Panc1 (cell line): ENCODE results near the gene FZD2. TPM values are rescaled to one million over a fixed set of nuclear protein-coding genes. Genes with fewer than 3 reads are reported as not detected.

ENCODE experiments used
- ATAC-seq: fragments of 200-7000 bp; cut with Tn5 transposase; 2 replicates; pipeline ENCODE4 v1.9.1; 2020; ENCODE audit warnings: mild to moderate bottlenecking, moderate library complexity
- BruUV-seq: library from RNA; stranded (reverse); fragments of 400-500 nt; replicated peaks from 2 replicates; lab custom pipeline; 2021; lab: Mats Ljungman, UMichigan
- CTCF ChIA-PET: fragments of 300-600 bp; sonication (Branson Sonifier 250); formaldehyde crosslinking; loops from one replicate; lab custom pipeline; 2022; ENCODE audit warnings: antibody characterized with exemption; lab: Charles Lee
- POLR2A ChIA-PET: fragments of 300-600 bp; sonication (Branson Sonifier 250); formaldehyde crosslinking; loops from one replicate; lab custom pipeline; 2022; ENCODE audit warnings: antibody characterized with exemption; lab: Charles Lee
- DNase-seq: peaks from one replicate; pipeline ENCODE4 v3.0.0-alpha.2; 2010; ENCODE audit warnings: low read depth, low spot score
- H3K27ac ChIP-seq: 2 replicates; pipeline ENCODE4 v1.5.1; 2011; ENCODE audit warnings: mild to moderate bottlenecking, low read length, inconsistent platforms
- H3K27me3 ChIP-seq: fragments of 200-500 bp; sonication (Bioruptor generic); 2 replicates; pipeline ENCODE4 v1.6.0; 2014; ENCODE audit warnings: low read length, inconsistent platforms; ENCODE audit not compliant: control insufficient read depth, insufficient read depth
- H3K36me3 ChIP-seq: fragments of 200-500 bp; sonication (Bioruptor generic); 2 replicates; pipeline ENCODE4 v1.5.1; 2014; ENCODE audit warnings: inconsistent platforms, mild to moderate bottlenecking, low read length, moderate library complexity; ENCODE audit not compliant: control insufficient read depth, insufficient read depth
- H3K4me1 ChIP-seq: 2 replicates; pipeline ENCODE4 v1.5.1; 2011; ENCODE audit warnings: inconsistent platforms, mild to moderate bottlenecking, low read length, moderate library complexity; ENCODE audit not compliant: control insufficient read depth, insufficient read depth
- H3K4me3 ChIP-seq, 2 experiments: 2 replicates each; pipeline ENCODE4 v1.5.1; 2011 to 2012; ENCODE audit warnings: low read depth in 2 of 2, low read length in 2 of 2, mild to moderate bottlenecking in 2 of 2, inconsistent platforms in 1 of 2, moderate library complexity in 1 of 2
- H3K9me3 ChIP-seq: fragments of 200-500 bp; sonication (Bioruptor generic); 2 replicates; pipeline ENCODE4 v1.5.1; 2014; ENCODE audit warnings: low read depth, mild to moderate bottlenecking, inconsistent platforms, low read length, moderate library complexity; ENCODE audit not compliant: control insufficient read depth, insufficient read depth
- POLR2AphosphoS5 ChIP-seq: IDR thresholded peaks from 2 replicates; pipeline ENCODE4 v1.6.1; 2012; ENCODE audit warnings: mild to moderate bottlenecking, low read depth, low read length, moderate library complexity
- SIN3A ChIP-seq: IDR thresholded peaks from 2 replicates; pipeline ENCODE4 v1.6.1; 2012; ENCODE audit warnings: low read depth, mild to moderate bottlenecking, low read length, moderate library complexity, borderline replicate concordance; ENCODE audit not compliant: insufficient read depth
- TCF7L2 ChIP-seq: IDR thresholded peaks from 2 replicates; pipeline ENCODE4 v1.6.1; 2011; ENCODE audit warnings: mild to moderate bottlenecking, low read depth, low read length, inconsistent platforms
- in situ Hi-C: cut with HindIII; loops from 2 replicates; pipeline ENCODE4 v1.10.0; 2016; ENCODE audit warnings: low sequenced_read_pairs, low pct_unique_long_range_greater_than_20kb
- intact Hi-C: fragments of 100-400 bp; cut with micrococcal nuclease; formaldehyde crosslinking; loops from one replicate; pipeline ENCODE4 v1.10.0; 2022; ENCODE audit not compliant: unreplicated experiment
- total RNA-seq: library from RNA; stranded (reverse); gene quantifications from one replicate; pipeline ENCODE4 v1.2.1, GENCODE V29; 2021; ENCODE audit not compliant: unreplicated experiment
- TF ChIP-seq, protein P1 (sequence below), 2 experiments: IDR thresholded peaks; 2 replicates each; pipeline ENCODE4 v1.6.1; 2011 to 2012; ENCODE audit warnings: low read depth in 2 of 2, control low read depth in 1 of 2, low read length in 1 of 2, mild to moderate bottlenecking in 1 of 2, moderate library complexity in 1 of 2; ENCODE audit not compliant: insufficient read depth in 1 of 2
- TF ChIP-seq, protein P2 (sequence below): fragments of 450-650 bp; IDR thresholded peaks from 2 replicates; pipeline ENCODE4 v1.5.1; 2017; ENCODE audit warnings: mild to moderate bottlenecking

FZD2 gene
- total RNA-seq, 1 experiment from 2014 or later, result 35.4 TPM

DNA sequence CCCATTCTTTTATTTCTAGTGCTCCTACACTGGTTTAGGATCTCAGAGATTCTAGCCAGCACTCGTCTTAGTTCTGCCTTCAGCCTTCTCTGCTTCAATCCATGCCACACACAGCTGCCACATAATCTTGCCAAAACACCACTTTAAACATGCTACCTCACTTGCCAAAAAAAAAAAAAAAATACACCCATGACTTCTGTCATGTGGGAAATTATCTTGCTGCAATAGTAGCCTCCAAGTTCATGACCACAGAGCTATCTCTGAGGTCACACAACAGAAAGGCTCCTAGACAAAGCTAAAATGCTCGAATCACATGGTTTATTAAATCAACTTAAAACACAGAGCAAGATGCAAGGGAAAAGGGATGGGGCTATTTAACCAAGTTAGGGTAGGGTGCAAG is 18.1 kb downstream of the FZD2 start:
- Histone ChIP-seq H3K36me3 (no peaks in the 10 kb centered on the region), H3K4me3 (no peak overlapping the region), H3K27ac (no peak overlapping the region), H3K9me3 (no peaks in the 10 kb centered on the region), H3K4me1 (peaks cover 3% of the 10 kb centered on the region; the same call in 1 of the 2 replicates), H3K27me3 (no peaks in the 10 kb centered on the region)
- POLR2A ChIA-PET, result interaction anchor here (0.7 kb wide), 1 partner anchor 26 kb away, joined by 5 read pairs; no protein-coding TSS in a partner anchor
- DNase-seq (no peak), ATAC-seq (no peak)
- in situ Hi-C loops (no loop called here), intact Hi-C loops (no loop called here)
- CTCF ChIA-PET, result no interaction called here
- TF ChIP-seq TCF7L2, result no peak
- TF ChIP-seq SIN3A, result no peak
- TF ChIP-seq POLR2AphosphoS5, result no peak
- TF ChIP-seq, protein P1, sequence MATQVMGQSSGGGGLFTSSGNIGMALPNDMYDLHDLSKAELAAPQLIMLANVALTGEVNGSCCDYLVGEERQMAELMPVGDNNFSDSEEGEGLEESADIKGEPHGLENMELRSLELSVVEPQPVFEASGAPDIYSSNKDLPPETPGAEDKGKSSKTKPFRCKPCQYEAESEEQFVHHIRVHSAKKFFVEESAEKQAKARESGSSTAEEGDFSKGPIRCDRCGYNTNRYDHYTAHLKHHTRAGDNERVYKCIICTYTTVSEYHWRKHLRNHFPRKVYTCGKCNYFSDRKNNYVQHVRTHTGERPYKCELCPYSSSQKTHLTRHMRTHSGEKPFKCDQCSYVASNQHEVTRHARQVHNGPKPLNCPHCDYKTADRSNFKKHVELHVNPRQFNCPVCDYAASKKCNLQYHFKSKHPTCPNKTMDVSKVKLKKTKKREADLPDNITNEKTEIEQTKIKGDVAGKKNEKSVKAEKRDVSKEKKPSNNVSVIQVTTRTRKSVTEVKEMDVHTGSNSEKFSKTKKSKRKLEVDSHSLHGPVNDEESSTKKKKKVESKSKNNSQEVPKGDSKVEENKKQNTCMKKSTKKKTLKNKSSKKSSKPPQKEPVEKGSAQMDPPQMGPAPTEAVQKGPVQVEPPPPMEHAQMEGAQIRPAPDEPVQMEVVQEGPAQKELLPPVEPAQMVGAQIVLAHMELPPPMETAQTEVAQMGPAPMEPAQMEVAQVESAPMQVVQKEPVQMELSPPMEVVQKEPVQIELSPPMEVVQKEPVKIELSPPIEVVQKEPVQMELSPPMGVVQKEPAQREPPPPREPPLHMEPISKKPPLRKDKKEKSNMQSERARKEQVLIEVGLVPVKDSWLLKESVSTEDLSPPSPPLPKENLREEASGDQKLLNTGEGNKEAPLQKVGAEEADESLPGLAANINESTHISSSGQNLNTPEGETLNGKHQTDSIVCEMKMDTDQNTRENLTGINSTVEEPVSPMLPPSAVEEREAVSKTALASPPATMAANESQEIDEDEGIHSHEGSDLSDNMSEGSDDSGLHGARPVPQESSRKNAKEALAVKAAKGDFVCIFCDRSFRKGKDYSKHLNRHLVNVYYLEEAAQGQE (IDR thresholded peaks at IDR 0.05; ENCODE audit: insufficient read depth in 1 of 2, low read depth in 2 of 2, low read length in 1 of 2), result no peak
- TF ChIP-seq, protein P2, sequence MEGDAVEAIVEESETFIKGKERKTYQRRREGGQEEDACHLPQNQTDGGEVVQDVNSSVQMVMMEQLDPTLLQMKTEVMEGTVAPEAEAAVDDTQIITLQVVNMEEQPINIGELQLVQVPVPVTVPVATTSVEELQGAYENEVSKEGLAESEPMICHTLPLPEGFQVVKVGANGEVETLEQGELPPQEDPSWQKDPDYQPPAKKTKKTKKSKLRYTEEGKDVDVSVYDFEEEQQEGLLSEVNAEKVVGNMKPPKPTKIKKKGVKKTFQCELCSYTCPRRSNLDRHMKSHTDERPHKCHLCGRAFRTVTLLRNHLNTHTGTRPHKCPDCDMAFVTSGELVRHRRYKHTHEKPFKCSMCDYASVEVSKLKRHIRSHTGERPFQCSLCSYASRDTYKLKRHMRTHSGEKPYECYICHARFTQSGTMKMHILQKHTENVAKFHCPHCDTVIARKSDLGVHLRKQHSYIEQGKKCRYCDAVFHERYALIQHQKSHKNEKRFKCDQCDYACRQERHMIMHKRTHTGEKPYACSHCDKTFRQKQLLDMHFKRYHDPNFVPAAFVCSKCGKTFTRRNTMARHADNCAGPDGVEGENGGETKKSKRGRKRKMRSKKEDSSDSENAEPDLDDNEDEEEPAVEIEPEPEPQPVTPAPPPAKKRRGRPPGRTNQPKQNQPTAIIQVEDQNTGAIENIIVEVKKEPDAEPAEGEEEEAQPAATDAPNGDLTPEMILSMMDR, result no peak
- no TSS peak for BruUV-seq

DNA sequence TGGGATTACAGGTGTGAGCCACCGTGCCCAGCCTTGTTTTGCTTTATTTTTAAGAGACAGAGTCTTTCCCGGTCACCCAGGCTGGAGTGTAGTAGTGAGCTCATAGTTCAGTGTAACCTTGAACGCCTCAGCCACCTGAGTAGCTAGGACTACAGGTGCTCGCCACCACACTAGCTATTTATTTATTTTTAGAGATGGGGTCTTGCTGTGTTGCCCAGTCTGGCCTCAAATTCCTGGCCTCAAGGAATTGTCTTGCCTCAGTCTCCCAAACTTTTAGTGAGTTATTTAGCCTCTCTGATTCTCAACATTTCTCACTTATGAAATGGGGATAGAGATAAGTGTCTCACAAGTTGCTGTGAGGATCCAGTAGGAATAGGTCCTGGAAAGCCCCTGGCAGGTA is 21.7 kb downstream of the FZD2 start:
- Histone ChIP-seq H3K9me3 (no peaks in the 10 kb centered on the region), H3K27ac (no peak overlapping the region), H3K4me1 (peaks cover 8% of the 10 kb centered on the region), H3K27me3 (no peaks in the 10 kb centered on the region), H3K36me3 (no peaks in the 10 kb centered on the region), H3K4me3 (no peak overlapping the region)
- BruUV-seq, result no TSS peak
- TF ChIP-seq, protein P1 (IDR thresholded peaks at IDR 0.05; ENCODE audit: insufficient read depth in 1 of 2, low read depth in 2 of 2, low read length in 1 of 2), result no peak
- TF ChIP-seq POLR2AphosphoS5 (no peak), TCF7L2 (no peak), SIN3A (no peak)
- TF ChIP-seq, protein P2, result no peak
- intact Hi-C loops (no loop called here), in situ Hi-C loops (no loop called here)
- no peak for DNase-seq
- POLR2A ChIA-PET, result no interaction called here
- no peak for ATAC-seq
- CTCF ChIA-PET, result no interaction called here
